ENCODE measurements around the gene ALG6. TPM values are rescaled to one million over a fixed set of nuclear protein-coding genes. Genes with fewer than 3 reads are reported as not detected.
"Not testable (repeated sequence)": the region's sequence is repeated elsewhere in the genome, so short reads cannot be mapped to it uniquely, and the experiment has no call there.

ALG6 gene
- total RNA-seq, 1 donor from 2014 or later, result 21.1 TPM

GRCh38 chr1:63328781-63329180, 38.6 kb upstream of the ALG6 start:
- peak; percentile 68 for DNase-seq

GRCh38 chr1:63329621-63330330, 37.7 kb upstream of the ALG6 start:
- peak; percentile 5 for DNase-seq

- peak; percentile 3 for DNase-seq
Observed at GRCh38 chr1:63330331-63330916, 37.0 kb upstream of the ALG6 start.

GRCh38 chr1:63342402-63342801, 25.0 kb upstream of the ALG6 start:
- DNase-seq, result no peak

DNA sequence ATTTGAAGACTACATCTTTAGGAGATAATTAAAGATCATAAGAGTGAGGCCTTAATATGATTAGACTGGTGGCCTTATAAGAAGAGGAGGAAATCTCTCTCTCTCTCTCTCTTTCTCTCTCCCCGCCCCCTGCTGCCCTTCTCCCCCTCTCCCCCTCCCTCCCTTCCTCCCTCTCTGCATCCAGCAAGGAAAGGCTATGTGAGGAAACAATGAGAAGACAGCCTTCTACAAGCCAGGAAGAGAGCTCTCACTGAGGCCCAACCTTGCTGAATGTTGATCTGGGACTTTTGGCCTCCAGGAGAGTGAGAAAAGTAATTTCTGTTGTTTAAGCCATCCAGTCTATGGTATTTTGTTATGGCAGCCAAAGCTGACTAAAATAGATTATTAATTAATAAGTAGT, 23.5 kb upstream of the ALG6 start:
- no peak for DNase-seq

- DNase-seq, result no peak
Observed at GRCh38 chr1:63350320-63350719, 17.1 kb upstream of the ALG6 start.

- DNase-seq, result no peak
Observed at GRCh38 chr1:63352736-63353135, 14.7 kb upstream of the ALG6 start.

DNA sequence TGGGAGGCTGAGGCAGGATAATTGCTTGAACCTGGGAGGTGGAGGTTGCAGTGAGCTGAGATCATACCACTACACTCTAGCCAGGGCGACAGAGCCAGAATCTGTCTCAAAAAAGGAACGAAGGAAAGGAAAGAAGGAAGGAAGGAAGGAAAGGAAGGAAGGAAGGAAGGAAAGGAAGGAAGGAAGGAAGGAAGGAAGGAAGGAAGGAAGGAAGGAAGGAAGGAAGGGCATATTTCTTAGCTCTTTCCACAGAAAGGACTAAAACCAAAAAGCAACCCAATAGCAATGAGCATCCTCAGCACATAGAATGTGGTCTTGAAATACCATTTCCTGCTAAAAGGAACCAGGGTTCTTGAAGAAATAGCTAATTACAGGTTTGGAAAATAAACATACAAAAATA, 11.2 kb upstream of the ALG6 start:
- DNase-seq, result not testable (repeated sequence)

DNA sequence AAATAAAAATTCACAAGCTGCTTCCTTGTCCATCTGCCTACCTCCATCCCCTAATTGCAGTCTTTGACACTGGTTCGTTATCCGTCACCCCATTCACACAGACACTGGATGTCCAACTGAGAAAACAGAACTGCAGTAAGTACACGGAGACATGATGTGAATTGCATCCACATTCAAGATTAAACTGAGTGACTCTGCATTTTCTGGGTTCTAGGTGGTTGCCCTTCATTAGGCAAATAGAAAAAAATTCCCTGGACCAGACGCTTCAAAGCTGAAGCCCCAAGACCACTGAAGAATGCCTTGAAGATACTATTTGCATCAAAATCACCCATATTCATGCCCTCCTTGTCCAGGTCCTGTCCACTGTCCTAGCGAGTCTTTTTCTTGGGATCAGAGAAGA, 7.9 kb upstream of the ALG6 start:
- DNase-seq, result no peak

GRCh38 chr1:63362073-63362472, 5.4 kb upstream of the ALG6 start:
- no peak for DNase-seq

GRCh38 chr1:63362578-63362977, 4.8 kb upstream of the ALG6 start:
- DNase-seq, result no peak

GRCh38 chr1:63363014-63363413, 4.4 kb upstream of the ALG6 start:
- no peak for DNase-seq

DNA sequence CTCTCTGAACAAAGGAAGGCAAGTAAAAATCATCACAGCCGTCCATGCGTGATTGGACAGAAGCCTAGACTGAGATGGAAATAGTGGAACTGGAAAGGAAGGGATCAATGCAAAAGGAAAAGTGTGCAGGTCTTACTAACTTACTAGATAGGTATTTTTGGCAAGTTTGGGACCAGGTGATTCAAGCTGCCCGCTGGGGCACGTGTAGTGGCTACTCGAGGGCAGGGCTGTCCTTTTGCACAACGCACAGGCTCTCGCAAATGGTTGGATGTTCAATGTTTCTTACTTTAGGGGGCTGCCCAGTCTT, 566 bp upstream of the ALG6 start:
- no peak for DNase-seq

DNA sequence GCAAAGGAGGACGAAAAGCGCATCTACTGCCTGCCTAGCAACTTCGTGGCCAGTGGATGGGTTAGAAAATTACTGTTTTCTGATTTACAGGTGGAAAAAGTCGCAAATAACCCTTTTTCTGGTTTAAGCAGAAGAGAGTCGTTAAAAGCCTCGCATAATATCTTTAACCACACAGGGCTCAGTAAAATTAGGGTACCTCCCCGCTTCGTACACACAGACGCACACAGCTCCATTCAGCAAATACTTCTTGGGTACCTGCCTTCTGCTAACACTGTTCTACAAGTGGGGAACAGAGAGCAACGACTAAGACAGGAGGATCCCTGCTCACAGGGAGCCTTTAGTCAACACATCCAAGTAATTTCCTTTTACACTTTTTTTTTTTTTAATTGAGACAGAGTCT, 704 bp downstream of the ALG6 start:
- DNase-seq, result no peak

GRCh38 chr1:63379583-63379982, 12.2 kb downstream of the ALG6 start:
- no peak for DNase-seq

GRCh38 chr1:63381741-63382140, 14.3 kb downstream of the ALG6 start:
- no peak for DNase-seq

DNA sequence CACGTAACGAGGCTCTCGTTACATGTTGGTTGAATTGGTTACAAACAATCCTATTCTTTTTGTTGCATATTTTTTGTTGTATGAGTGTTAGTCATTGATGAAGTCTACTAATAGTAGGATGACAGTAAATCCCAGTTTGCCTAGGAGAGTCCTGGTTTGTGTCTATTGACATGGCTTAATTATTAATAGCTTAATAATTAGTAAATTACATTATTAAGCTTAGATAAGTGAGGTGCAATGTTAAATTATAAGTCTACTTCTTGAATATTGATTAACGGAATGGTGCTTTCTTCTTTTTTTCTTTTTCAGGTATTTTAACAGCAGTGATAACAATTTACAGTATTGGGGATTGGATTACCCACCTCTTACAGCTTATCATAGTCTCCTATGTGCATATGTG, 34.5 kb downstream of the ALG6 start:
- no peak for DNase-seq

DNA sequence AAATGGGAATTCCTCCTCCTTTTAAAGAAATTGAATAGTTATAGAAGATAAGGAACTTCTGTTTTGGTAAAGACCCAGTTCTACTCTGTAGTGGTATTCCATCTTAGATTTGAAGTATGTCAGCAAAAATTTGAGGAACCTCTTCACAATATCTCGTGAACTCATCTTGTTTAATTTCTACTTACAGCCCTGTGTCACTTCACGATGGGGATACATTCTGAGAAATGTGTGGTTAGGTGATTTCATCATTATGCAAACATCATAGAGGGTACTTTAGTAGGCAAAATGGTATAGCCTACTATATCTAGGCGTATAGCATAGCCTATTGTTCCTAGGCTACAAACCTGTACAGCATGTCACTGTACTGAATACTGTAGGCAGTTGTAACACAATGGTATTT, 36.0 kb downstream of the ALG6 start:
- DNase-seq, result no peak

GRCh38 chr1:63405021-63405420, 37.6 kb downstream of the ALG6 start:
- DNase-seq, result no peak

GRCh38 chr1:63405987-63406386, 38.6 kb downstream of the ALG6 start:
- DNase-seq, result no peak

DNA sequence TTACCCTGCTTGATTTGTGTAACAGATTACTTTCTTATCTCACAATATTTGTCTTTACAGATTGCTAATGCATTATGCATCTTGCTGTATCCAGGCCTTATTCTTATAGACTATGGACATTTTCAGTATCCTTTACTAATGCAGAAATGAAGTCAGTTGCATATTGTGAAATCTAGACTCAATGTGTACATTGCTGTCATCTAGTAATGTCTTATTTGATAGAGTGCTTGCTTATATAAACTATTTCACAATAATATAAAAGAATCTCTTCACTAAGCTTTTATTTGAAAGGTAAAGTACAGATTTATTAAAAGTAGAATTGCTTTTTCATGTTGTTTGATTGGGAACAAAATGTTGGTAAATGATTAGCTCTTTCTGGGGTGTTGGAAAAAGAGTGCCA, 39.6 kb downstream of the ALG6 start:
- DNase-seq, result no peak

DNA sequence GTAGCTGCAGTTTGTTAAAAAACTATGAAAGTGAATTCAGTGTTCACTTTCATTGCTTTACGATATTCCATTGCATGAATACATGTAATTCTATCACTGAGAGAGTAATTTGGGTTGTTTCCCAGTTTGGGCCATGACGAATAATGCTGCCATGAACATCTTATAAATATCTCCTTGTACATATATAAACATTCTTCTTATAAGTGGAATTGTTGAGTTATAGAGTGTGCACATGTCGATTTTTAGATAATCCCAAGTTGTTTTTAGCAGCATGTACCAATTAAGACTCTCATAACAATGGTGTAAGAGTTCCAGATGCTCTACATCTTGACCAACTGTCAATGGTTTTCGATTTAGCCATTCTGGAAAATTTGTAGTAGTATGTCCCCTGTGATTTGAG, 40.9 kb downstream of the ALG6 start:
- DNase-seq, result peak; percentile 32

GRCh38 chr1:63411066-63411465, 43.6 kb downstream of the ALG6 start:
- peak; percentile 21 for DNase-seq

GRCh38 chr1:63413394-63413793, 46.0 kb downstream of the ALG6 start:
- DNase-seq, result no peak
